ENCODE data around the gene PPP2R2D.

Gene PPP2R2D

DNA sequence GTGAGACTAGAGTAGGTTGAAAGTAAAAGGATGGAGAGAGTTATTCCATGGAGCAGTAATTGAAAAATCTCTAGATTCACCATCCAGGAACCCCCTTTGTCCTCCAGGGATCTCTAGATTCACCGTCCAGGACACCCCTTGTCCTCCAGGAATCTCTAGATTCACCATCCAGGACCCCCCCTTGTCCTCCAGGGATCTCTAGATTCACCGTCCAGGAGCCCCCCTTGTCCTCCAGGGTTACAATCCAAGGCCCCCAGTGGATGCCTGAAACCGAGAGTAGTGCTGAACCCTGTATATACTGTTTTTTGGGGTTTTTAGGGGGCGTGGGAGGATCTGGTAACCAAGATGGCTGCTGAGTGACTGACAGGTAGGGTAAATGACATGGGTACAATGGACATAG is 38.3 kb upstream of the PPP2R2D start:
- peak in 1 of 42 donors; percentile 2 for DNase-seq
- intact Hi-C loops (cut with DNase I) = no loop called here

DNA sequence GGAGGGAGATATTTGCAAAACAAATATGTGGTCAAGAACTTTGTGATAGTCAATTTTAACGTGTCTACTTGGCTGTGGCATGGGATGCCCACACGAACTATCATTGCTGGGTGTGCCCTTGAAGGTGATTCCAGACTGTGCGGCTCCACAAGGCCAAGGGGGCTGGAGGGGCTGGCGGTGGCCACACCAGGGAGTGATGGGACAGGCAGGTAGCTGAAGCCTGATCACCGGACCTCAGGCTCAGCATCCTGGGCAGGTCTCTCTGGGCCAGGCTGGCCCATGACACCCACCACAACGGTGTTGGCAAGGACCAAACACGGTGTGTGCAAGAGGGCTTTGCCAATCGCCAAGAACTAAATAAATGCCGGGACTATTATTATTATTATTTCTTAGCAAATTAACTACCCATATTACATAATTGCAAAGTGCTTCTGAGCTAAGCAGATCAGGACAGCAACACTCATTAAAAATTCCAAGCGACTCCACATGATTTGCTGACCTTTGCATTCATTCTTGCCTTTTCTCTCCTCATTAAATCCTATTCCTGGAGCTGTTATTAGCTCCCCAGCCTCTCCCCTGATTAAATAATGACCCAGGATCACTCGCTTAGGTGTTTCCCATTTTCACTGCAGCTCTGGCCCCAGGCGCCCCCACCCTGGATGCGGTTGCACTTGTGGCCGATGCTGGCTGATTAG is 35.4 kb upstream of the PPP2R2D start:
- peak in 2 of 42 donors; percentile 6 to 17 for DNase-seq
- intact Hi-C loops (cut with DNase I) = no loop called here

DNA sequence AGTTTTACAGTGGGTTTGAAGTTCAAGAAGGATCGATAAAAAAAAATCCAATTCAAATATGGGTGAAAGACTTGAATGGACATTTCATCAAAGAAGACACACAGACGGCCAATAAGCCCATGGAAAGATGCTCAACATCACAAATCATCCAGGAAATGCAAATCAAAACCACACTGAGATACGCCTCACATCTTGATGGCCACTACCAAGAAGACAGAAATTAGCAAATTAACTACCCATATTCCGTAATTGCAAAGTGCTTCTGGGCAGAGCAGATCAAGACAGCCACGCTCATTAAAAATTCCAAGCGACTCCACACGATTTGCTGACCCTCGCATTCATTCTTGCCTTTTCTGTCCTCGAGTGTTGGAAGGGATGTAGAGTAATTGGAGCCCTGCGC is 34.1 kb upstream of the PPP2R2D start:
- intact Hi-C loops (cut with DNase I) = no loop called here
- DNase-seq = no peak

DNA sequence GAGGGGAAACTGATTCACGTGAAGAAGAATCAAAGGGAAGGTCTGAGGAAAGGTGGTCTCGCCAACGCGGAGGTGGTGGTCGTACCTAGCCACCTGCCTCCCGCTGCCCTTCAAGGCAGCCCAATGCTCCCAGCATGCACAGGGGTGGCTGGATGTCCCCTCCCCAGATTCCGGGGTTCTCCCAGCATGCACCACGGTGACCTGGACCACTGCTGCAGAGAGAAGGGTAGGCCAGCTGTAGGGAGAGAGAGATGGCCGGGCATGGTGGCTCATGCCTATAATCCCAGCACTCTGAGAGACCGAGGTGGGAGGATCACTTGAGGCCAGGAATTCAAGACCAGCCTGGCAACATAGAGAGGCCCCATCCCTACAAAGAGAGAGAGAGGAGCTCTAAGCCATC is 32.4 kb upstream of the PPP2R2D start:
- intact Hi-C loops (cut with DNase I) = no loop called here
- peak in 1 of 42 donors; percentile 21 for DNase-seq

GRCh38 chr10:131869344-131869743 is 31.5 kb upstream of the PPP2R2D start:
- intact Hi-C loops (cut with DNase I) = no loop called here
- no peak for DNase-seq

GRCh38 chr10:131870411-131870810 is 30.4 kb upstream of the PPP2R2D start:
- DNase-seq = peak in 1 of 42 donors; percentile 23
- intact Hi-C loops (cut with DNase I) = loop anchor here (10.0 kb wide), 1 partner anchor 416 kb away; no protein-coding TSS in a partner anchor

DNA sequence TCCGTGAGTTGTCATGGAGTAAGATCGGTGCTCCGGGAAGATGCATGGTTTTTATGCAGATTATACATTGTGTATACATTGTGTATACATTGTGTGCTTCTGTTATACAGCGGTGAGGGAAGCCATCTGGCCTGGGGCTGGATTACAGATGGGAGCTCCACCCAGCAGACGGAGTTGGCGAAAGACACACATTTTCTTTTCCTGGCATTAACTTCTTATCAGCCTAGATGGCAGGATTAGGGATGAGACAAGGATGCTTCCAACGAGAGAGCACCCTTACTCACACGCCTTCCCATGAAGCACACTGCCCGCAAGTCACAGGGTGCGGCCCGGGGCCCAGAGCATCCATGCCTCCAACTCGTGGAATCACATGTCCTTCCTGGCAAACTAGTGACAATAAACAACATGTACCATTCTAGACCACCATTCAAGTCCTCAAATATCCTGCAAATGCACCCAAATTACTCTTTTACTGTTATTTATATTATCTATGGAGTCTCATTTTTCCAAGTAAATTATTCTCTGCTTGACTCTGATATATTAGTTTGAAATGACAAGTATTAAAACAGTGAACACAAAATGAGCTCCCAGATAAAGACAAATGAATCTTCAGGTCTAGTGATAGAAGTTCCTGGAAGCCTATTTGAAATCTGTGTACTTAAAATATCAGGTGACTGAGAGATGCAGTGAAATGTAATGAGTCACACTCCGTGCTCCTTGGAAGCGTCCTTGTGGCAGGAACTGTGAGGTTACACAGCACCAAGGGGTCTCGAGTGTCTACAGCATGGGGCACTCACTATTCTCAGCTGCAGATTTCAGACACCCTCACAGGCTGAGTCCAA is 29.8 kb upstream of the PPP2R2D start:
- intact Hi-C loops (cut with DNase I) = loop anchor here (10.0 kb wide), 1 partner anchor 416 kb away; no protein-coding TSS in a partner anchor
- peak in 1 of 42 donors; percentile 12 for DNase-seq

DNA sequence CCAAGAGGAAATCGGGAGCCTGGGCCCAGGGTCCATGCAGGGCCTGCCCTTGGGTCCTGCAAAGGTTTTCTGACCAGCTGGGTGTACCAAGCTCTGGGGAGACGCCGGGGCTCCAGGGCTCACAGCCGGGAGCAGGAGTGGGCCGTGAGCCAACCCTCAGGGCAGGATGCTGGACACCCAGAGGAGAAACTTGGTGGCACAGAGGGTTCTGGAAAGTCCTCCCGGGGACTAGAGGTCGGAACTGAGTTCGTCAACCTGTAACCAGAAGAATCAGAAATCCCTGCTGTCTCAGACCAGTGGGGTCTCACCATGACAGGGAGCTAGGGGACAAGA is 29.2 kb upstream of the PPP2R2D start:
- intact Hi-C loops (cut with DNase I) = loop anchor here (10.0 kb wide), 1 partner anchor 417 kb away; no protein-coding TSS in a partner anchor
- peak in 1 of 42 donors; percentile 19 for DNase-seq

DNA sequence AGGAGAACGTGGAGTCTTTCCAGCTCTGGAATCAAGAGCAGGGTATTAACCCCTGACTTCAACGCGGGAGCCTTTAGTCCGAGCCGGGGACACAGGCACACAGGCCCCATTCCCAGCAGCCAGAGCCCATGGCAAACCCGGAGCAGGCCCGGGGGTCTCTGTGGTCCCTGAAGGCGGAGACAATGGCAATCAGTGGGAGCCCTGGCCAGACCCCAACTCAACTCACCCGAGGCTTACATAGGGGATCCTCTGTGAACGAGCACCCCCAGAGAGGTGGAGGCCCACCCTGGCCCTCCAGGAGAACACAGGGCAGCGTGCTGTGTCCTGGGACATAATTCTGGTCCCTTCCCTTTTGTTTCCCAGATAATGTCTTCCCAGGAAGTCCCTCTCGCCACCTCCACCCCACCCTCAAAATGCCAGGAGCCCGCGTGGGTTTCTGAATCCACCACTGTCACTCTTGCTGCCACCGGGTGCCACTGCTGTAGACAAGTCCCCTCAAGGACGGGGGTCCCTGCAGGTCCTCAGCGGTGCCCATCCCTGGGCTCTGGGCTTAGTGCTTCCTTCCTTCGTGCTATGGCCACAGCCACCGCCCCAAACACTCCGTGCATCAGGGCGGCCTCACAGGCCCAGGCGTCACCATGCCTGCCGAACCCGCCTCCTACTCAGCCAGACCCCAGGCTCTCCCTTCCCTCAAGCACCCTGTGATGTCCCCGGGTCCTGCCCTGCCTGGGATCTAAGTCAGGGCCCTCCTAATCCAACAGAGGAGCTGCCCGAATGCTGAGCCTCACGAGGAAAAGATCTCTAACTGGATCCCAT is 28.6 kb upstream of the PPP2R2D start:
- DNase-seq = peak in 1 of 42 donors; percentile 26
- intact Hi-C loops (cut with DNase I) = loop anchor here (10.0 kb wide), 1 partner anchor 417 kb away; no protein-coding TSS in a partner anchor

GRCh38 chr10:131872827-131873375 is 27.9 kb upstream of the PPP2R2D start:
- peak in 1 of 42 donors; percentile 19 for DNase-seq
- intact Hi-C loops (cut with DNase I) = loop anchor here (10.0 kb wide), 1 partner anchor 418 kb away; no protein-coding TSS in a partner anchor

GRCh38 chr10:131874991-131875451 is 25.8 kb upstream of the PPP2R2D start:
- peak; percentile 71 to 92 (median 84) for DNase-seq
- intact Hi-C loops (cut with DNase I) = loop anchor here (10.0 kb wide), 1 partner anchor 420 kb away; no protein-coding TSS in a partner anchor

GRCh38 chr10:131875501-131875900 is 25.3 kb upstream of the PPP2R2D start:
- peak in 1 of 42 donors; percentile 12 for DNase-seq
- intact Hi-C loops (cut with DNase I) = loop anchor here (10.0 kb wide), 1 partner anchor 421 kb away; no protein-coding TSS in a partner anchor

GRCh38 chr10:131876017-131876416 is 24.8 kb upstream of the PPP2R2D start:
- DNase-seq = peak in 1 of 42 donors; percentile 19
- intact Hi-C loops (cut with DNase I) = loop anchor here (10.0 kb wide), 1 partner anchor 421 kb away; no protein-coding TSS in a partner anchor

- DNase-seq = no peak
- intact Hi-C loops (cut with DNase I) = loop anchor here (10.0 kb wide), 1 partner anchor 422 kb away; no protein-coding TSS in a partner anchor
Observed at GRCh38 chr10:131876508-131876907, 24.3 kb upstream of the PPP2R2D start.

- intact Hi-C loops (cut with DNase I) = loop anchor here (10.0 kb wide), 1 partner anchor 265 kb away; no protein-coding TSS in a partner anchor
- peak in 1 of 42 donors; percentile 14 for DNase-seq
Observed at GRCh38 chr10:131880016-131880590, 20.7 kb upstream of the PPP2R2D start.

GRCh38 chr10:131881104-131881880 is 19.5 kb upstream of the PPP2R2D start:
- intact Hi-C loops (cut with DNase I) = loop anchor here (10.0 kb wide), 1 partner anchor 264 kb away; no protein-coding TSS in a partner anchor
- peak in 1 of 42 donors; percentile 4 for DNase-seq

DNA sequence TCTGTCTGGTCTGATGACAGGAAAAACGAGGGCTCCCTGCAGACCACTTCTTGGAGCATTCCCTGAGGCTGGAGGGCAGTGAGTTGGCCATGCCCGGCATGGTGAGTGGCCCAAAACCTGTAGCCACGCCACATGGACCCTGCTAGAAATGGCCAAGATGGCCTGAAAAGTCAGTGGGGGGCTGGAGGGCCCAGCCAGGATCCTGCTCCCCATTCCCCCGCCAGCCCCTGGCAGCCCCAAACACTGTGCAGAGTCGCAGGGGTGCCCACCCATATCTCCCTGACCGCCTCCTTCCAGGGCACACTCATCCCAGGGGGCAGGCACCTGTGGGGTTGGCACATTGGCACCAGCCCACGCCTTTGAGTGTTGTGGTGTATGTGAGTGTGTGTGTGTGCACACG is 18.7 kb upstream of the PPP2R2D start:
- intact Hi-C loops (cut with DNase I) = loop anchor here (10.0 kb wide), 1 partner anchor 263 kb away; no protein-coding TSS in a partner anchor
- peak in 2 of 42 donors; percentile 7 to 12 for DNase-seq

All from head of caudate nucleus (tissue), 42 donors.